GM18867 (cell line): ENCODE results near the gene FUT8.

ENCODE experiments used
- ATAC-seq: cut with Tn5 transposase; IDR thresholded peaks from one replicate; pipeline ENCODE4 v1.9.1; 2021; ENCODE audit warnings: mild to moderate bottlenecking, moderate library complexity; ENCODE audit not compliant: unreplicated experiment

Gene FUT8

DNA sequence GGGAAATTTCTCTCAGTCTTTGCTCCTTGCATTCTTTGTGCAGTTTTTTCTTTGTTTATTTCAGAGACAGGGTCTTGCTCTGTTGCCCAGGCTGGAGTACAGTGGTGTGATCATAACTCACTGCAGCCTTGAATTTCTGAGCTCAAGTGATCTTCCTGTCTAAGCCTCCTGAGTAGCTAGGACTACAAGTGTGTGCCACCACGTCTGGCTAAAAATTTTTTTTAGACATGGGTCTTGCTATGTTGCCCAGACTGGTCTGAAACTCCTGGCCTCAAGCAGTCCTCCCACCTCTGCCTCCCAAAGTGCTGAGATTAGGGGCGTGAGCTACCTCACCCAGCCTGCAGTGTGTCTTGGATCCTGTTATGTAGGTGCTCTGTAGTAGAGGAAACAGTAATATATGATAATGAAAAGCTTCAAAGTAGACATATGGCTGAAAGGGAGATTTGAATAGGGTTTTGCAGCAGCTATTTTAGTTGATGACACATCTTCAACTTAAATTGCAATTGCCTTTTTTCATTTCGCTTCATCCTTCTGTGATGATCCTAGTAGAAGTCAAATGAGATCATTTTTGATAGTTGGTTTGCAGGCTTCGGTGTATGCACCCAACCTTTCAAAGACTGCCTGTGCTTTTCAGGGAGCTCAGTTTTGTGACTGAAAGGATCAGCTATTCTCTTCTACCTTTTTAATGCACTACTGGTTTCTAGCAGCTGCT is 75.4 kb downstream of the FUT8 start:
- no peak for ATAC-seq

DNA sequence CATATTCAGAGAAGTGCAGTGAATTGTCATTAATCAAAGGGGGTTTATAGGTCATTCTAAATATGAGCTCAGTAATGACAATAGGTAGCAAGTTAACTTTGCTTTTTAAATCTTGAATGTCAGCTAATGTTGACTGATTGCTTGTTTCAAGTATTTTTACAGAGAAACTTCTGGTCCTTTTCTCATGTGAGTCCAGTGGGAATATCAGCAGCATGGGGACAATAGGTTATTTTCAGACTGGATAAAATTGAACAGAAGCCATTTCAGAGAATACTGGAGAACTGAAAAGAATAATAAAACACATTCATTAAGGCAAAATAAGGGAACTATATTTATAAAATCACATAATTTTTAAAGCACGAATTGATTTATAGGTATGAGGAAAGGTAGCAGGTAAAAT is 78.7 kb downstream of the FUT8 start:
- no peak for ATAC-seq

GRCh38 chr14:65492266-65492665 is 79.7 kb downstream of the FUT8 start:
- ATAC-seq, result no peak

- ATAC-seq, result no peak
Observed at GRCh38 chr14:65495196-65495595, 82.7 kb downstream of the FUT8 start.

DNA sequence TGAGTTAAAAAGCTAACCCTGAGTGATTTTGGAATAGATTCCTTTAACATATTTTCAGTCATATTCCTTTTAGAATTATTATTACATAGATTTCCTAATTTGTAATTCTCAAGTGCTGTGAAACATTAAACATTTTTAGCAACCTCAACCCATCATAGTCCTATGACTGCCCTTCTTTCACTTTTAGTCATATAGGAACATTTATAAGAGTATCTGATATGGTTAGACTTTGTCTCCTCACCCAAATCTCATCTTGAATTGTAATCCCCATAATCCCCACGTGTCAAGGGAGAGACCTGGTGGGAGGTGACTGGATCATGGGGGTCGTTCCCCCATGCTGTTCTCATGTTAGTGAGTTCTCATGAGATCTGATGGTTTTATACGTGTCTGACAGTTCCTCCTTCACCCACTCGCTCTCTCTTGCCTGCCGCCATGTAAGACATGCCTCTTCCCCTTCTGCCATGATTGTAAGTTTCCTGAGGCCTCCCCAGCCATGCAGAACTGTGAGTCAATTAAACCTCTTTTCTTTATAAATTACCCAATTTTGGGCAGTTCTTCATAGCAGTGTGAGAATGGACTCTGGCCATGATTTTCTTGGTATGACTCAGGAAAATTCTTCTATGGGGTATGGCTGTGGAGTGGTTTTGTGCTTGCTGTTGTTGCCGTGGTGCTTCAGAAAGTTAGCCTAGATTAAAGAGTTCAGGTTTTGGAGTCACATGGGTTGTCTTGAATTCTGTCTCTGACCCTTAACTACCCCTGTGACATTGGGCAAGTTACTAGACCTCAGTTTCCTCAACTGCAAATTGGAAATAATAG is 83.9 kb downstream of the FUT8 start:
- ATAC-seq, result no peak

DNA sequence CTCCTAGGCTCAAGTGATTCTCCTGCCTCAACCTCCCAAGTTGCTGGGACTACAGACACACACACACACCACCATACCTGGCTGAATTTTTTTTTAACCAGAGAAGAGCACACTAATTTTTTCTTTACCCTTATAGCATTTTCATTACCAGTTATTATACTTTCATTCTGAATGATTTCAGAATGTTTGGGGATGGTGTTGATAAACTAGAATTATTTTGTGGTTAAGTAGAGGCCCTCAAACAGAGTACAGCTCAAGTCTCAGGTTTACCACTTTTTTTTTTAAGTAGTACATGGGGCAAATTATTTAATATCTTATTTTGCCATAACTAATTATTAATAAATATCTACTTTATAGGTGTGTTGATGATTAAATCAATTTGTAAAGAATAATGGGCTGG is 86.6 kb downstream of the FUT8 start:
- no peak for ATAC-seq

DNA sequence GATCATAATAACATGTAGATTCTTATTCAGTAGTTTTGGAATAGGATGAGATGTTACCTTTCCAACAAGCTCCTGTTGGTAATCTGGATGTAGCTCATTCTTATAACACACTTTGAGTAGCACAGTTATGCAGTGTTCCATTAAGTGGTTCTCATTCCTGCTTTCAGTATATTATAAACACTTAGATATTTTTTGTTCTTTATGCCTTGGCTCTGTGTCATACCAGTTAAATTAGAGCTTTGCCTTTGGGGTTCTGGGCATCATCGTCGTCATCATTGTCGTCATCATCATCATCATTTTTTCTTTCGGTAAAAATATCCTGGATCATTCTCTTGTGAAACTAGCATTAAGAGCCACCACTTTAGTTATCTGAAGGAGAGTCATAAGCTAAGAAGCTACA is 87.5 kb downstream of the FUT8 start:
- no peak for ATAC-seq

GRCh38 chr14:65501328-65501727 is 88.8 kb downstream of the FUT8 start:
- ATAC-seq, result no peak

- peak; percentile 42 for ATAC-seq
Observed at GRCh38 chr14:65502676-65503124, 90.2 kb downstream of the FUT8 start.

DNA sequence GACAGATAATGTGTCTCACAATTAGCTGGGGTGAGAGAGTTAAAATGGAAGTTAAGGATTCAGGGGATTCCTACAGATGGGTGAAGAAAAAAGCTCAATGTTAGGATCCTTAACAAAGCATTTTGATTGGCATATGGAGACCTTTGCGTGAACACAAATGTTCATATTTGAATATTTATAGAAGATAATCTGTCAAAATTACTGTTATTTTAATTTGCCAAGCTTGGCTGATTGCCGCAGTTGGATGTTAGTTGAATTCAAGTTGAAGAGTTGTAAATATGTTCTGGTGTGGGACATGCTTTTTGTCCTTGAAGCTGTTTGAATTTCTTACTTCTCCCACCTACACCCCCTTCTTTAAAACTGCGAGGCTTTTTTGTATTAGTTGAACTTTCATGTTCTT is 91.2 kb downstream of the FUT8 start:
- no peak for ATAC-seq

DNA sequence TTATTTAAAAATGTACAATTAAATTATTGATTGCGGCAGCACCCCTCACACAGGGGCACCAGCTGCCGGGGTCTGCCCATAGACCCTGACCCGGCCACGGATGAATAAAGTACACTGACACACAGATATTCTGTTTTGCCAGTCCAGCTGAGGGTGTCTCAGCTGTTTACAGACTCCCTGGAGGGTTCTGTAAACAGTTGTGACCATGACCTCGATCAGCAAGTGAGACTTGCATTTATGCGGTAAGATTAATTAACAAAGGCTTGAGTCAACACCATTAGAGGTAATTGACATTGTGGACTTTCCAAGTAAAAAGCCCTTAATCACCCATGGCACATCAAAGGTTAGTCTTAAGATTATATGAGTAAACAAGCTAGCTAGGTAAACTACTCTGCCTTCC is 94.3 kb downstream of the FUT8 start:
- ATAC-seq, result no peak

DNA sequence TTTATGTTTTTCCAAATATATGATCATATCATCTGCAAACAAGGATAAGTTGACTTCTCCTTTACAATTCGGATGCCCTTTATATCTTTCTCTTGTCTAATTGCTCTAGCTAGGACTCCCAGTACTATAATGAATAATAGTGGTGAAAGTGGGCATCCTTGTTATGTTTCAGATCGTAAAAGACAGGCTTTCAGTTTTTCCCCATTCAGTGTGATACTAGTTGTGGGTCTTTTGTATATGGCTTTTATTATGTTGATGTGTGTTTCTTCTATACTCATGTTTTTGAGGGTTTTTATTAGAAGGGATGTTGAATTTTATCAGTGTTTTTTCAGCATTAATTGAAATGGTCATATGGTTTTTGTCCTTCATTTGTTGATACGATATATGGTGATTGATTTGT is 97.3 kb downstream of the FUT8 start:
- no peak for ATAC-seq

DNA sequence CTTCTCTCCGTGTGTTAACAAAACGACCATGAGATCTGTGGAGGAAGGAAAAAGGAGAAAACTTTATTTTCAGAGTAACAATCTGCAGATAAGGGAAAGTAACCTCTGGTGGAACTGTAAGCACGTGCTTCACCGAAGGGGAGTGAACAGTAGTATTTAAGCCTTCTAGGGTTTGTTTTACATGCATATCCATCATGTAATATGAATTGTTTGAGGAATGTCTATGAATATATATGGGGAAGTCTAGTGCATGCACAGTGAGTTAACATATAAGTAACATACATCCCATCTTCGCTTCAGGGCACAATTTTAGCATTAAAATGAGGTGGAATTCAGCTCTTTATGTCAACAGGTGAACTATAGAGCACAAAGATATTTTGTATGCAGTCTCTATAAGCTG is 101.1 kb downstream of the FUT8 start:
- ATAC-seq, result no peak

- ATAC-seq, result no peak
Observed at GRCh38 chr14:65517635-65518542, 105.4 kb downstream of the FUT8 start.

- ATAC-seq, result no peak
Observed at GRCh38 chr14:65528069-65528468, 115.5 kb downstream of the FUT8 start.

DNA sequence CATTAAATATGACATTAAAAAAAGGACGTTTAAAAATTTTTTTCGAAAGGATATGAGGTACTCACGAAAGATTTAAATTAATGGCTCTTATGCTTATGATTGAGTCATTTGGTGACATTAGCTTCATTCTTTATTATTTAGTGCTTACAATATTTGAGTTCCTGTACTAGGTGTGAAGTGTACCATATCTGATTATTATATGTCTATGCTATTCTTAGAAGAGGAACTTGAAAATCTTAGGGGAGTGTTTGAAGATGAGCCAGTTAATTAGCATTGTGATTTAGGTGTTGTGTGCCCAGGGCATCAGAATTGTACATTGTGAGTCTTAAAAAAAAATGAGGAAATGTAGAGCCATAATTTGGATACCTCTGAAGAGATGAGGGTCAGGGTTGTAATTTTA is 118.6 kb downstream of the FUT8 start:
- no peak for ATAC-seq

DNA sequence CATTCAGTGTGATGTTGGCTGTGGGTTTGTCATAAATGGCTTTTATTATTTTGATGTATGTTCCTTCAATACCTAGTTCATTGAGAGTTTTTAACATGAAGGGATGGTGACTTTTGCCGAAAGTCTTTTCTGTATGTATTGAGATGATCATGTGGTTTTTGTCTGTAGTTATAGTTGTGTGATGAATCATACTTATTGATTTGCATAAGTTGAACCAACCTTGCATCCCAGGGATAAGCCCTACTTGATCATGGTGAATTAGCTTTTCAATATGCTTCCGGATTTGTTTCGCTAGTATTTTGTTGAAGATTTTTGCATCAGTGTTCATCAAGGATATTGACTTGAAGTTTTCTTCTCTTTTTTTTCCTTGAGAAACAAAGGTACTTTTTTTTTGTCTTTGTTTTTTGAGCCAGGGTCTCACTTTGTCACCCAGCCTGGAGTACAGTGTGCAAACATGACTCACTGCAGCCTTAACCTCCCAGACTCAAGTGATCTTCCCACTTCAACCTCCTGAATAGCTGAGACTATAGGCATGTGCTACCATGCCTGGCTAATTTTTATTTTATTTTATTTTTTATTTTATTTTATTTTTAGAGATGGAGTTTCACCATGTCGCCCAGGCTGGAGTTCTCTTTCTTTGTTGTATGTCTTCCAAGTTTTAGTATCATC is 121.3 kb downstream of the FUT8 start:
- no peak for ATAC-seq

DNA sequence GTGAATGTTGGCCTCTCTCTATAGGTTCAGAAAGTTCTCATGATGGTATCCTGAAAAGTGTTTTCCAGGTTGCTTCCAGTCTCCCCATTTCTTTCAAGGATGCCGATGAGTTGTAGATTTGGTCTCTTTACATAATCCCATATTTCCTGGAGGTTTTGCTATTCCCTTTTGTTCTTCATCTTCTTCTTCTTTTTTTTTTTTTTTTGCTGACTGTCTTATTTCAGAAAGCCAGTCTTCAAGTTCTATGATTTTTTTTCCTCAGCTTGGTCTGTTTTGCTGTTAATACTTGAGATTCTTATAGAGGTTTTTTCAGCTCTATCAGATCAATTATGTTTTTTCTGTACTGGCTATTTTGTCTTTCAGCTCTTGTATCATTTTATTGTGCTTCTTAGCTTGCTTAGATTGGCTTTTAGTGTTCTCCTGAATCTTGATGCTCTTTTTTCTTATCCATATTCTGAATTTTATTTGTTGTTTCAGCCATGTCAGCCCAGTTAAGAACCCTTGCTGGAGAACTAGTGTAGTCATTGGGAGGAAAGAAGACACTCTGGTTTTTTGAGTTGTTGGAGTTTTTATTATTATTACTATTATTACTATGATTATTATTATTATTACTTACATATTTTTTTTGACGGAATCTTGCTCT is 124.4 kb downstream of the FUT8 start:
- ATAC-seq, result no peak

DNA sequence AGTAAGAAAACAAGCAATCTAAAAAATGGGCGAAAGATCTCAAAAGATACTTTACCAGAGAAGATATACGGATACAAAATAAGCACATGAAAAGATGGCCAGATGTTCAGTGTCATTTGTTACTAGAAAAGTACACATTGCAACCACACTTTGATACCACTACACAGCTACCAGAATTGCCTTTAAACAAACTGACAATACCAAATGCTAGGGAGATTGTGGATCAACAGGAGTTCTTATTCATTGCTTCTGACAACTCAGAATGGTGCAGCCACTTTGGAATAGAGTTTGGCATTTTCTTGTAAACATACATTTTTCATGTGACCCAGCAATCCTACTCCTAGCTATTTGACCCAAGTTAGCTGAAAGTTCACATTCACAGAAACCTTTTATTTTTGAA is 136.3 kb downstream of the FUT8 start:
- no peak for ATAC-seq

GRCh38 chr14:65549429-65549828 is 136.9 kb downstream of the FUT8 start:
- no peak for ATAC-seq
